Stomach (tissue), 4 donors: Measurements from ENCODE around the gene FBXL7.

Source experiments
- POLR2A ChIP-seq, 4 donors: fragments of 450-650 bp; IDR thresholded peaks; one replicate each; pipeline ENCODE4 v1.6.1; 2016; ENCODE audit warnings: antibody characterized with exemption in 4 of 4, control low read depth in 2 of 4, mild to moderate bottlenecking in 1 of 4, moderate library complexity in 1 of 4
- POLR2AphosphoS5 ChIP-seq, 3 donors: sonication (generic); formaldehyde crosslinking; IDR thresholded peaks; one replicate each; pipeline ENCODE4 v1.6.1; 2016; ENCODE audit warnings: antibody characterized with exemption in 3 of 3
- TF ChIP-seq, protein P1 (sequence below), 7 experiments: fragments of 450-650 bp in 4 of 7; fragments of 200-600 bp in 3 of 7; sonication (generic) in 3 of 7; IDR thresholded peaks; one replicate each; pipeline ENCODE4 v1.5.1; 2016 to 2019; ENCODE audit warnings: antibody characterized with exemption in 7 of 7, control low read depth in 2 of 7, mild to moderate bottlenecking in 1 of 7

DNA sequence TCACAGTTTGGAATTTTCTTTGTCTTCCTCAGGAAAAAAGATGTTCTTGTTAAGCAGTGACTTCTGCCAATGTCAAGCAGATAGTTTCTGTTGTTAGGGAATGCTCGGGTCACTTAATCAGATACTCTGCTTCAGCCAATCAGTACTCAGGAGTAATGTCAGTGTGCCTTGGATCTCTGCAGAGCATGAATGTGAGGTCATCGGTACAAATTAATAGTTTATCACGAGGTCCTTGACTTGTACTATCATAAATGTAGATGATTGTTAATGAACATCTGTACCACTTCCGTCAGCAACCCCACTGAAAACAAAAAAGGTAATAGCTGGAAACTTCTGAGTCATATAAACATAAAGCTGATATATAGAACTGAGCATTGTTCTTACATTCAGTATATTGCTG lies 73.6 kb downstream of the FBXL7 start:
- TF ChIP-seq, protein P1, sequence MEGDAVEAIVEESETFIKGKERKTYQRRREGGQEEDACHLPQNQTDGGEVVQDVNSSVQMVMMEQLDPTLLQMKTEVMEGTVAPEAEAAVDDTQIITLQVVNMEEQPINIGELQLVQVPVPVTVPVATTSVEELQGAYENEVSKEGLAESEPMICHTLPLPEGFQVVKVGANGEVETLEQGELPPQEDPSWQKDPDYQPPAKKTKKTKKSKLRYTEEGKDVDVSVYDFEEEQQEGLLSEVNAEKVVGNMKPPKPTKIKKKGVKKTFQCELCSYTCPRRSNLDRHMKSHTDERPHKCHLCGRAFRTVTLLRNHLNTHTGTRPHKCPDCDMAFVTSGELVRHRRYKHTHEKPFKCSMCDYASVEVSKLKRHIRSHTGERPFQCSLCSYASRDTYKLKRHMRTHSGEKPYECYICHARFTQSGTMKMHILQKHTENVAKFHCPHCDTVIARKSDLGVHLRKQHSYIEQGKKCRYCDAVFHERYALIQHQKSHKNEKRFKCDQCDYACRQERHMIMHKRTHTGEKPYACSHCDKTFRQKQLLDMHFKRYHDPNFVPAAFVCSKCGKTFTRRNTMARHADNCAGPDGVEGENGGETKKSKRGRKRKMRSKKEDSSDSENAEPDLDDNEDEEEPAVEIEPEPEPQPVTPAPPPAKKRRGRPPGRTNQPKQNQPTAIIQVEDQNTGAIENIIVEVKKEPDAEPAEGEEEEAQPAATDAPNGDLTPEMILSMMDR (IDR thresholded peaks at IDR 0.05), result no peak
- TF ChIP-seq POLR2A (IDR thresholded peaks at IDR 0.05) (no peak), POLR2AphosphoS5 (IDR thresholded peaks at IDR 0.05) (no peak)
